Stimulated activated CD4-positive, alpha-beta T cell treated with anti-CD3 and anti-CD28 coated beads, Interleukin-1b, Interleukin-23, amount 100 ng/mL, for 4 hours (primary cell): ENCODE data around the gene CMTR2.
A peak's percentile ranks its signal among the peaks of the same experiment; 100 is the strongest.
"Not testable (repeated sequence)": the region's sequence is repeated elsewhere in the genome, so short reads cannot be mapped to it uniquely, and the experiment has no call there.

Experiments
- DNase-seq, 2 donors: peaks; one replicate each; pipeline ENCODE4 v3.0.0-alpha.2; 2020; ENCODE audit warnings: low read depth in 2 of 2

The CMTR2 gene

GRCh38 chr16:71288890-71289731 is at the start of gene CMTR2:
Gene CMTR2 (minus strand): TSS chr16:71289402. CDS start chr16:71285920, 3,482 bp downstream.
- DNase-seq: peak; percentile 81 to 83

- DNase-seq: no peak
Observed at GRCh38 chr16:71338632-71339031, 49.4 kb upstream of the CMTR2 start.

GRCh38 chr16:71338193-71338592 is 49.0 kb upstream of the CMTR2 start:
- DNase-seq: no peak

GRCh38 chr16:71337631-71338030 is 48.4 kb upstream of the CMTR2 start:
- DNase-seq: no peak

GRCh38 chr16:71328151-71328550 is 38.9 kb upstream of the CMTR2 start:
- no peak for DNase-seq

GRCh38 chr16:71327720-71328119 is 38.5 kb upstream of the CMTR2 start:
- no peak for DNase-seq

GRCh38 chr16:71319999-71320398 is 30.8 kb upstream of the CMTR2 start:
- no peak for DNase-seq

GRCh38 chr16:71315269-71315668 is 26.1 kb upstream of the CMTR2 start:
- DNase-seq: no peak

- not testable (repeated sequence) for DNase-seq
Observed at GRCh38 chr16:71313591-71313990, 24.4 kb upstream of the CMTR2 start.

GRCh38 chr16:71311553-71312158 is 22.5 kb upstream of the CMTR2 start:
- no peak for DNase-seq

- DNase-seq: no peak
Observed at GRCh38 chr16:71303938-71304337, 14.7 kb upstream of the CMTR2 start.

- DNase-seq: no peak
Observed at GRCh38 chr16:71297341-71297634, 8.1 kb upstream of the CMTR2 start.

GRCh38 chr16:71296584-71297340 is 7.6 kb upstream of the CMTR2 start:
- no peak for DNase-seq

GRCh38 chr16:71295950-71296349 is 6.7 kb upstream of the CMTR2 start:
- no peak for DNase-seq

GRCh38 chr16:71293919-71294318 is 4.7 kb upstream of the CMTR2 start:
- DNase-seq: no peak

- not testable (repeated sequence) for DNase-seq
Observed at GRCh38 chr16:71292095-71292494, 2.9 kb upstream of the CMTR2 start.

GRCh38 chr16:71289732-71290062 is 495 bp upstream of the CMTR2 start:
- DNase-seq: no peak

- no peak for DNase-seq
Observed at GRCh38 chr16:71288570-71288889, 672 bp downstream of the CMTR2 start.

- DNase-seq: no peak
Observed at GRCh38 chr16:71287911-71288310, 1.3 kb downstream of the CMTR2 start.

- no peak for DNase-seq
Observed at GRCh38 chr16:71287454-71287853, 1.7 kb downstream of the CMTR2 start.

GRCh38 chr16:71283612-71284011 is 5.6 kb downstream of the CMTR2 start:
- no peak for DNase-seq

- DNase-seq: no peak
Observed at GRCh38 chr16:71282943-71283342, 6.3 kb downstream of the CMTR2 start.
